DOHH2 (cell line): ENCODE data around the gene LRRC2.

Source experiments
- H3F3A ChIP-seq: fragments of 200-600 bp; sonication (generic), shearing (Covaris generic); 2 replicates; pipeline ENCODE4 v1.6.0; 2016; ENCODE audit warnings: antibody characterized with exemption, mild to moderate bottlenecking; ENCODE audit not compliant: control insufficient read depth, insufficient read depth
- H3K27ac ChIP-seq: fragments of 200-600 bp; sonication (generic); 2 replicates; pipeline ENCODE4 v1.5.1; 2014; ENCODE audit warnings: low read depth, mild to moderate bottlenecking, low read length, moderate library complexity
- H3K27me3 ChIP-seq: fragments of 200-600 bp; sonication (generic); 2 replicates; pipeline ENCODE4 v1.6.1; 2014; ENCODE audit warnings: mild to moderate bottlenecking, low read length, mixed read lengths; ENCODE audit not compliant: control insufficient read depth
- H3K36me3 ChIP-seq: fragments of 200-600 bp; sonication (generic); 2 replicates; pipeline ENCODE4 v1.6.1; 2014; ENCODE audit warnings: mild to moderate bottlenecking, low read length, moderate library complexity, mixed read lengths; ENCODE audit not compliant: control insufficient read depth
- H3K4me1 ChIP-seq: fragments of 200-600 bp; sonication (generic); 2 replicates; pipeline ENCODE4 v1.6.1; 2014; ENCODE audit warnings: mild to moderate bottlenecking, low read length, mixed read lengths; ENCODE audit not compliant: control insufficient read depth
- H3K4me2 ChIP-seq: fragments of 200-600 bp; sonication (generic); 2 replicates; pipeline ENCODE4 v1.6.0; 2014; ENCODE audit warnings: mild to moderate bottlenecking, low read length, moderate library complexity
- H3K4me3 ChIP-seq: fragments of 200-600 bp; sonication (generic); 2 replicates; pipeline ENCODE4 v1.5.1; 2014; ENCODE audit warnings: mild to moderate bottlenecking, low read length, mixed read lengths
- H3K79me2 ChIP-seq: fragments of 200-600 bp; sonication (generic); 2 replicates; pipeline ENCODE4 v1.6.1; 2014; ENCODE audit warnings: mild to moderate bottlenecking, low read length, mixed read lengths; ENCODE audit not compliant: control insufficient read depth
- H3K9me2 ChIP-seq: fragments of 200-600 bp; sonication (generic); replicated peaks from 2 replicates; pipeline ENCODE4 v1.6.1; 2014; ENCODE audit warnings: mild to moderate bottlenecking, low read length, mixed read lengths; ENCODE audit not compliant: control insufficient read depth
- H3K9me3 ChIP-seq: fragments of 200-600 bp; sonication (generic); 2 replicates; pipeline ENCODE4 v1.6.1; 2014; ENCODE audit warnings: antibody characterized with exemption, low read length, mixed read lengths; ENCODE audit not compliant: control insufficient read depth, insufficient read depth
- H4K20me1 ChIP-seq: fragments of 200-600 bp; sonication (generic); 2 replicates; pipeline ENCODE4 v1.6.0; 2014; ENCODE audit warnings: low read depth, mild to moderate bottlenecking, antibody characterized with exemption, low read length, moderate library complexity; ENCODE audit not compliant: control insufficient read depth, insufficient read depth
- CTCF ChIP-seq: fragments of 200-600 bp; sonication (generic); IDR thresholded peaks from one replicate; pipeline ENCODE4 v1.5.1; 2014; ENCODE audit warnings: antibody characterized with exemption, mild to moderate bottlenecking, low read depth, low read length; ENCODE audit not compliant: poor library complexity, severe bottlenecking
- EZH2phosphoT487 ChIP-seq: fragments of 200-600 bp; sonication (generic); IDR thresholded peaks from 2 replicates; pipeline ENCODE4 v1.6.1; 2017; ENCODE audit warnings: borderline replicate concordance, mild to moderate bottlenecking, antibody characterized with exemption, low read length, moderate library complexity, mixed read lengths

Gene LRRC2

GRCh38 chr3:46574881-46575576, 8.9 kb upstream of the LRRC2 start:
- Histone ChIP-seq H3K9me2 (no peaks in the 10 kb centered on the region), H3K9me3 (no peaks in the 10 kb centered on the region), H3K4me3 (no peak overlapping the region), H4K20me1 (no peaks in the 10 kb centered on the region), H3K27me3 (no peaks in the 10 kb centered on the region), H3K4me1 (no peaks in the 10 kb centered on the region), H3K79me2 (no peaks in the 10 kb centered on the region), H3K27ac (no peak overlapping the region), H3F3A (no peaks in the 10 kb centered on the region), H3K36me3 (no peaks in the 10 kb centered on the region), H3K4me2 (no peak overlapping the region)
- TF ChIP-seq CTCF (no peak), EZH2phosphoT487 (no peak)

GRCh38 chr3:46574243-46574646, 8.1 kb upstream of the LRRC2 start:
- Histone ChIP-seq H3K27ac (no peak overlapping the region), H3K4me1 (no peaks in the 10 kb centered on the region), H3F3A (no peaks in the 10 kb centered on the region), H3K36me3 (no peaks in the 10 kb centered on the region), H4K20me1 (no peaks in the 10 kb centered on the region), H3K79me2 (no peaks in the 10 kb centered on the region), H3K9me3 (no peaks in the 10 kb centered on the region; the same call in 1 of the 2 replicates), H3K9me2 (no peaks in the 10 kb centered on the region), H3K4me2 (no peak overlapping the region), H3K27me3 (no peaks in the 10 kb centered on the region), H3K4me3 (no peak overlapping the region)
- TF ChIP-seq EZH2phosphoT487: no peak
- no peak for TF ChIP-seq CTCF

GRCh38 chr3:46573701-46574100, 7.6 kb upstream of the LRRC2 start:
- H3K4me2 ChIP-seq: no peak overlapping the region
- H3K36me3 ChIP-seq: no peaks in the 10 kb centered on the region
- no peaks in the 10 kb centered on the region for H3K4me1 ChIP-seq
- H3K4me3 ChIP-seq: no peak overlapping the region
- H3F3A ChIP-seq: no peaks in the 10 kb centered on the region
- no peak for TF ChIP-seq CTCF
- TF ChIP-seq EZH2phosphoT487: no peak
- no peaks in the 10 kb centered on the region for H4K20me1 ChIP-seq
- no peak overlapping the region for H3K27ac ChIP-seq
- H3K9me3 ChIP-seq: no peaks in the 10 kb centered on the region; the same call in 1 of the 2 replicates
- no peaks in the 10 kb centered on the region for H3K9me2 ChIP-seq
- no peaks in the 10 kb centered on the region for H3K27me3 ChIP-seq
- no peaks in the 10 kb centered on the region for H3K79me2 ChIP-seq
